Astrocyte (in vitro differentiated cells and primary cell): ENCODE measurements around the gene TUBGCP5. TPM values are rescaled to one million over a fixed set of nuclear protein-coding genes. Genes with fewer than 3 reads are reported as not detected.

Source experiments
- DNase-seq: peaks from one replicate; pipeline ENCODE4 v3.0.0-alpha.2; 2010; ENCODE audit warnings: low read depth
- FAIRE-seq: peaks from 2 replicates; lab custom pipeline; 2011; peaks lifted over from hg19 to GRCh38; lab: Jason Lieb, UNC
- H2AFZ ChIP-seq: 2 replicates; pipeline ENCODE4 v1.6.0; 2012; ENCODE audit warnings: low read depth, low read length, inconsistent platforms
- H3K27ac ChIP-seq: 2 replicates; pipeline ENCODE4 v1.5.1; 2011; ENCODE audit warnings: low read depth, low read length, inconsistent platforms
- H3K27me3 ChIP-seq: 2 replicates; pipeline ENCODE4 v1.6.0; 2011; ENCODE audit warnings: low read length, inconsistent platforms; ENCODE audit not compliant: insufficient read depth
- H3K36me3 ChIP-seq: 2 replicates; pipeline ENCODE4 v1.5.1; 2011; ENCODE audit warnings: low read length, inconsistent platforms; ENCODE audit not compliant: insufficient read depth
- H3K4me1 ChIP-seq: 2 replicates; pipeline ENCODE4 v1.5.1; 2011; ENCODE audit warnings: low read length, inconsistent platforms; ENCODE audit not compliant: insufficient read depth
- H3K4me2 ChIP-seq: 2 replicates; pipeline ENCODE4 v1.6.0; 2012; ENCODE audit warnings: low read length, inconsistent platforms
- H3K4me3 ChIP-seq: 2 replicates; pipeline ENCODE4 v1.5.1; 2011; ENCODE audit warnings: low read depth, mild to moderate bottlenecking, low read length, inconsistent platforms; ENCODE audit not compliant: insufficient read depth
- H3K79me2 ChIP-seq: 2 replicates; pipeline ENCODE4 v1.6.0; 2012; ENCODE audit warnings: mild to moderate bottlenecking, low read length, inconsistent platforms; ENCODE audit not compliant: insufficient read depth
- H3K9ac ChIP-seq: 2 replicates; pipeline ENCODE4 v1.6.0; 2012; ENCODE audit warnings: mild to moderate bottlenecking, low read length, inconsistent platforms
- H3K9me3 ChIP-seq: 2 replicates; pipeline ENCODE4 v1.5.1; 2012; ENCODE audit warnings: low read depth, mild to moderate bottlenecking, low read length, inconsistent platforms; ENCODE audit not compliant: insufficient read depth
- H4K20me1 ChIP-seq: 2 replicates; pipeline ENCODE4 v1.6.0; 2012; ENCODE audit warnings: low read length, inconsistent platforms; ENCODE audit not compliant: insufficient read depth
- H3K27ac Mint-ChIP-seq: one replicate; pipeline ENCODE4 v1.8.0; 2021; ENCODE audit warnings: mild to moderate bottlenecking, mixed read lengths; ENCODE audit not compliant: unreplicated experiment
- H3K27me3 Mint-ChIP-seq: one replicate; pipeline ENCODE4 v1.8.0; 2021; ENCODE audit warnings: low read depth, mixed read lengths; ENCODE audit not compliant: unreplicated experiment
- H3K36me3 Mint-ChIP-seq: one replicate; pipeline ENCODE4 v1.8.0; 2021; ENCODE audit warnings: low read depth, mixed read lengths; ENCODE audit not compliant: unreplicated experiment
- H3K4me1 Mint-ChIP-seq: one replicate; pipeline ENCODE4 v1.8.0; 2021; ENCODE audit warnings: low read depth, mixed read lengths; ENCODE audit not compliant: unreplicated experiment
- H3K4me3 Mint-ChIP-seq: one replicate; pipeline ENCODE4 v1.8.0; 2021; ENCODE audit warnings: mild to moderate bottlenecking, moderate library complexity, mixed read lengths; ENCODE audit not compliant: unreplicated experiment
- H3K9me3 Mint-ChIP-seq: one replicate; pipeline ENCODE4 v1.8.0; 2021; ENCODE audit warnings: mild to moderate bottlenecking, mixed read lengths; ENCODE audit not compliant: unreplicated experiment
- EZH2 ChIP-seq: IDR thresholded peaks from 2 replicates; pipeline ENCODE4 v1.6.1; 2012; ENCODE audit warnings: mild to moderate bottlenecking, low read length, inconsistent platforms; ENCODE audit not compliant: insufficient read depth
- total RNA-seq: library from RNA; stranded (reverse); gene quantifications from 2 replicates; pipeline ENCODE4 v1.2.1, GENCODE V29; 2021
- TF ChIP-seq, protein P1 (sequence below): IDR thresholded peaks from 2 replicates; pipeline ENCODE4 v1.5.1; 2011; ENCODE audit warnings: low read depth, mild to moderate bottlenecking, inconsistent platforms, low read length, moderate library complexity; ENCODE audit not compliant: insufficient read depth

TUBGCP5 gene
- total RNA-seq, 1 donor from 2014 or later = 13.8 TPM

DNA sequence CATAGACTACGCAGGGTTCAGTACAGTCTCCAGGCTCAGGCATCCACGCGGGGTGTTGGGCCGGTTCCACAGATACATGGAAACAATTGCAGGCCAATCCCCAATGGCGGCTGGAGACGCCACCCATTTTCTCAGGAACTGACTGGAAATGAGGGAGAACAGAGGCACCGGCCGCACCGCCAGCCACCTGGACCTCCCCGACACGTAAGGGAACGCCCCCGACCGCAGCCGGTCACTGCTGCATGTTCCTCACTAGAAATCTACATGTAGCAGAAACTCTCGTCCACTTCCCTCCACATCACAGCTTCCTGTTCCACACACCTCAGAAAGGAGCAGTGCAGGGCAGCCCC lies 88.4 kb downstream of the TUBGCP5 start:
- no peak overlapping the region for H3K4me3 ChIP-seq
- Mint-ChIP-seq H3K4me3 (no peak overlapping the region), H3K27me3 (no peaks in the 10 kb centered on the region), H3K9me3 (no peaks in the 10 kb centered on the region), H3K27ac (no peak overlapping the region), H3K36me3 (peaks cover 8% of the 10 kb centered on the region), H3K4me1 (peaks cover 28% of the 10 kb centered on the region)
- DNase-seq = no peak
- no peak for FAIRE-seq
- H3K27ac ChIP-seq = no peak overlapping the region
- H4K20me1 ChIP-seq = peaks cover 82% of the 10 kb centered on the region
- H2AFZ ChIP-seq = no peak overlapping the region
- no peak overlapping the region for H3K9ac ChIP-seq
- no peaks in the 10 kb centered on the region for H3K36me3 ChIP-seq
- no peaks in the 10 kb centered on the region for H3K9me3 ChIP-seq
- no peak overlapping the region for H3K4me2 ChIP-seq
- peaks cover 10% of the 10 kb centered on the region for H3K4me1 ChIP-seq
- H3K79me2 ChIP-seq = peaks cover 92% of the 10 kb centered on the region
- no peaks in the 10 kb centered on the region for H3K27me3 ChIP-seq
- TF ChIP-seq, protein P1, sequence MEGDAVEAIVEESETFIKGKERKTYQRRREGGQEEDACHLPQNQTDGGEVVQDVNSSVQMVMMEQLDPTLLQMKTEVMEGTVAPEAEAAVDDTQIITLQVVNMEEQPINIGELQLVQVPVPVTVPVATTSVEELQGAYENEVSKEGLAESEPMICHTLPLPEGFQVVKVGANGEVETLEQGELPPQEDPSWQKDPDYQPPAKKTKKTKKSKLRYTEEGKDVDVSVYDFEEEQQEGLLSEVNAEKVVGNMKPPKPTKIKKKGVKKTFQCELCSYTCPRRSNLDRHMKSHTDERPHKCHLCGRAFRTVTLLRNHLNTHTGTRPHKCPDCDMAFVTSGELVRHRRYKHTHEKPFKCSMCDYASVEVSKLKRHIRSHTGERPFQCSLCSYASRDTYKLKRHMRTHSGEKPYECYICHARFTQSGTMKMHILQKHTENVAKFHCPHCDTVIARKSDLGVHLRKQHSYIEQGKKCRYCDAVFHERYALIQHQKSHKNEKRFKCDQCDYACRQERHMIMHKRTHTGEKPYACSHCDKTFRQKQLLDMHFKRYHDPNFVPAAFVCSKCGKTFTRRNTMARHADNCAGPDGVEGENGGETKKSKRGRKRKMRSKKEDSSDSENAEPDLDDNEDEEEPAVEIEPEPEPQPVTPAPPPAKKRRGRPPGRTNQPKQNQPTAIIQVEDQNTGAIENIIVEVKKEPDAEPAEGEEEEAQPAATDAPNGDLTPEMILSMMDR = no peak
- TF ChIP-seq EZH2 = no peak

DNA sequence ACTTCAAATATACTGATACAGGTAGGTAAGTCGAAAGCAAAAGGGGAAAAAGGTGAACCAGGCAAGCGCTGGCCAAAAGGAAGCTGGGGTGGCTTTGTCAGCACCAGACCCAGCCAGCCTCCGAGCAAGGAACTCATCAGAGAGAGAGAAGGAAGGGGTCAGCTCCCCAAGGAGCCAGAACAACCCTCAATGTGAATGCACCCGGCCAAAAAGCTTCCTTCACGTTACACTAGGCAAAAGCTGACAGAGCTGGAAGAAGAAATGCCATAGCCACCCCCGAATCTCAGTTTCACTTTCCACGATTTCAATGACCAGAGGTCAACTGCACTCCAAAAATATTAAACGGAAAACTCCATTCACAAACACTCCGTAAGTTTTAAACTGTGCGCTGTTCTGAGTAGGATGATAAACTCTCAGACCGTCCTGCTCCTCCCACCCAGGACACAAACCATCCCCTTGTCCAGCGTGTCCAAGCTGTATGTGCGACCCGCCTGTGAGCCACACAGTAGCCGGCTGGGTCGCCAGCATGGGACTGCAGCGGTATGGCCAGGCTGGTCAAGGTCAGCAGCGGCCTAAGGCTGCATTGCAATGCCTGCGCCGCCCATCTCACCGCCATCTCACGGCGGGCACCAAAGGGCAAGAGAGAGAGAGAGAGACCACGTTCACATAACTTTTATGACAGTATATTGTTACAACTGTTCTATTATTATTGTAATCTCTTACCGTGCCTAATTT lies 88.9 kb downstream of the TUBGCP5 start:
- Histone ChIP-seq H4K20me1 (peaks cover 76% of the 10 kb centered on the region), H3K9ac (no peak overlapping the region), H3K27me3 (no peaks in the 10 kb centered on the region), H3K9me3 (no peaks in the 10 kb centered on the region), H3K4me3 (no peak overlapping the region), H2AFZ (no peak overlapping the region), H3K4me2 (no peak overlapping the region), H3K79me2 (peaks cover 89% of the 10 kb centered on the region), H3K27ac (no peak overlapping the region), H3K36me3 (no peaks in the 10 kb centered on the region), H3K4me1 (peaks cover 10% of the 10 kb centered on the region)
- H3K4me1 Mint-ChIP-seq = peaks cover 24% of the 10 kb centered on the region
- peaks cover 8% of the 10 kb centered on the region for H3K36me3 Mint-ChIP-seq
- no peak for DNase-seq
- no peaks in the 10 kb centered on the region for H3K9me3 Mint-ChIP-seq
- H3K4me3 Mint-ChIP-seq = no peak overlapping the region
- no peak for FAIRE-seq
- no peak for TF ChIP-seq EZH2
- TF ChIP-seq, protein P1 = no peak
- no peak overlapping the region for H3K27ac Mint-ChIP-seq
- no peaks in the 10 kb centered on the region for H3K27me3 Mint-ChIP-seq

Other genes with a start within 250 kb of the TUBGCP5 start
- gene NIPA2, start 200.9 kb downstream of the TUBGCP5 start, total RNA-seq = 101 and 103 TPM in 2 replicates
- gene CYFIP1, start 59.2 kb downstream of the TUBGCP5 start, total RNA-seq = 116 and 117 TPM in 2 replicates
- not detected in 2 replicates for gene GOLGA6L1, start 97.3 kb upstream of the TUBGCP5 start, total RNA-seq